ENCODE measurements around the gene RNF123.

Gene RNF123

DNA sequence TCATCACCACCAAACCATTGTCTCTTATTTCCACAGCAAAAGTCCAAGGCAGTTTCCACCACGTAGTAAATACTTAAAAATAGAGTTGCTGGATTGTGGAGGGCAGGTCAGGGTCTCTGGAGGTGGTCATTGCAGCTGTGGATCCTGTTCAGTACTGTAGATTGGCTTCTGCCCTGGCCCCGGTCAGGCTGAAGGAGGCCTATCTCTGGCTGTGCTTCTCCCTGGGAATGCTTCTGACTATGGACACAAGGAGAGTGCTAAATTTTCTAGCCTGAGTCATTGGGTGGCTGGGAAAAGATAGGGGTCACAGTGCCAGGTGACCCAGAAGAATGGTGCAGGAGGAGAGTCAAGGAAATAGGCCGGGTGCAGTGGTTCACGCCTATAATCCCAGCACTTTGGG is 60.7 kb downstream of the RNF123 start:
- DNase-seq (ENCODE audit: low read depth in 2 of 2): no peak

DNA sequence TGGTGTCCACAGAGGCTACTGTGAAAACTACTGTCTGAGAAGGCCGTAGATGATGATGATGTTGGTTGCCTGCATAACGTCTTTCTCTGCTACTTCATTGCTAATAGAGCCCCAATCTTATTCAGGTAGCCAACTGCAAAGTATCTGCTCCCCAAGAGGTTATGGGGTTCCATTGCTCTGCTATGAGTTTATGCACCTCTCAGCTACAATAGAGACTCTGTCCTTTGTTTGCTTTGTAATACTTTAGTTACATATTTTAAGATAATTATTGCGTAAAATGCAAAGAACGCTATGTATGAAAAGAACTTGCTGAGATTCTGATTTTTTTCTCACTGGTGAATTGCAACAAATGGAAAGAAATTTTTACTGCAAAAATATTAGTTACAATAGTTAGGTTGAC is 62.1 kb downstream of the RNF123 start:
- no peak for DNase-seq (ENCODE audit: low read depth in 2 of 2)

DNA sequence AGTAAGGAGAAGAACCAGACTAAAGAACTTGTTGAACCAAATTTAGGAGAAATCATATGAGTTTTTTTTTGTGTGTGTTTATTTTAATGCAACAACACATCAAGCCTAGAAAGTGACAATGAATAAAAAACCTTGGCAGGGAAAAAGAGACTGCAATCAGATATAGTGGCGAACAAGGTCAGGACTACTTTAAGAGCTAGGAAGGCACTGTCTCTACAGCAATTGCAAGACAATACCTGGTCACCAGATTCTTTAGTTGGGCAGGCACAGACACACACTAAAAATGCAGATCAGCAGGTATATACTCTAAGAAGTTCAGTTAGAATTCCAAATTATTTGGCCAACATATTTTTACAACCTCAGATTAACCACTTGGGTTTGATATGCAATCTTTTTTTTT is 65.2 kb downstream of the RNF123 start:
- no peak for DNase-seq (ENCODE audit: low read depth in 2 of 2)

DNA sequence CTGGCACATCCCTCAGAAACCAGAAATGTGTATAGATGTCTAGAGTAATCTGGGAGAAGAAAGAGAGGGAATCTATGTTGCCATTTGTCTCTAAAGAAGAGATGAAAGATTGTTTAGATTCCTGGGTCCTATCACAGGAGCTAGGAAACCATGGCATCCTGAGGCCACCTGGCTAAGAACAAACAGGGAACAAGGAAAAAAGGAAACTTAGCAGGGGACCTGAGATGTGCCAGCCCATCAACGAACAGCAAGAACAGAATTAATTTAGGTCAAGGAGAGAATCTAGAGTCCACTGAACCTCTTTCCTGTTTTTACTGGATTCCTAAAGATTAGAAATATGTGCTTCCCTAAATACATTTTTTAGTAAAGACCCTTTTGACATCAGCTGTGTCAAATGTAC is 66.7 kb downstream of the RNF123 start:
- DNase-seq (ENCODE audit: low read depth in 2 of 2): no peak

DNA sequence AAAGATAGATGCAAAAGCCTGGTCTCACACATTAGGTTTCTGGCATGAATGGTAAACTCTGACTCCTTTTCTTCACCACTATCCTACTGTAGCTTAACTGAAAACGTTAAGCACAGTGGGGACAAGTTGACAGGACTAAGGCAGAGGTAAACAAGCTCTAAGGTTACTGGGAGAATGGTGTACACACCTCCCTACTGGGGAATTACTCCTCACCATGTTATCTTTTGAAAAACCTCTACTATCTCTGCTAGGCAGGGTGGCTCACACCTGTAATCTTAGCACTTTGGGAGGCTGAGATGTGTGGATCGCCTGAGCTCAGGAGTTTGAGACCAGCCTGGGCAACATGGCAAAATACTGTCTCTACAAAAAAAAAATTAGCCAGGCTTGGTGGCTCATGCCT is 67.8 kb downstream of the RNF123 start:
- no peak for DNase-seq (ENCODE audit: low read depth in 2 of 2)

DNA sequence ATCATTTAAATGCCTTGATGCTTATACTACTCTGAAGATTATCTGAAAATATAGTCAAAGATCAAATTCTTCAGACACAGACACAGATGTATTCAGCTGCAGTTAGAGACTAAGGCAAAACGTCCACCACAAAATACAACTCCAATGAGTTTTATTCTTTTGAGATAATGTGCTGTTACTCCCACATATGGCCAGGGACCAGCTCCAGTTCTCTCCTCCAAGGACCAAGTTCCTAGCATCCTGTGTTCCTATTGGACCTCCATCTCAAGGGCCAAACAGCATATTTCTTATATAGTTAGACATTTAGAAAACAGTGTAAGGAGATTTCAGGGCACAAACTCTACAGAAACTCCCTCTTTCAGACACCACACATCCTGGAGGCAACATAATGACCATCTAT is 69.9 kb downstream of the RNF123 start:
- no peak for DNase-seq (ENCODE audit: low read depth in 2 of 2)

DNA sequence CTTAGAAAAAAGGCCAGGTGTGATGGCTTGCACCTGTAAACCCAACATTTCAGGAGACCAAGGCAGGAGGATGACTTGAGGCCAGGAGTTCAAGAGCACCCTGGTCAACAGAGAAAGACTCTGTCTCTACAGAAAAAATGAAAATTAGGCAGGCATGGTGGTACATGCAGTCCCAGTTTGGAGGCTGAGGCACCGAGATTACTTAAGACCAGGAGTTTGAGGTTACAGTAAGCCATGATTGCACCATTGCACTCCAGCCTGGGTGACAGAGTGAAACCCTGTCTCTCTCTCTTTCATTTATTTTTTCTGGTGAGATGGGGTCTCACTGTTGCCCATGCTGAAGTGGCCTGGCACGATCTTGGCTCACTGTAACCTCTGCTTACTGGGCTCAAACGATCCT is 72.3 kb downstream of the RNF123 start:
- DNase-seq (ENCODE audit: low read depth in 2 of 2): no peak

DNA sequence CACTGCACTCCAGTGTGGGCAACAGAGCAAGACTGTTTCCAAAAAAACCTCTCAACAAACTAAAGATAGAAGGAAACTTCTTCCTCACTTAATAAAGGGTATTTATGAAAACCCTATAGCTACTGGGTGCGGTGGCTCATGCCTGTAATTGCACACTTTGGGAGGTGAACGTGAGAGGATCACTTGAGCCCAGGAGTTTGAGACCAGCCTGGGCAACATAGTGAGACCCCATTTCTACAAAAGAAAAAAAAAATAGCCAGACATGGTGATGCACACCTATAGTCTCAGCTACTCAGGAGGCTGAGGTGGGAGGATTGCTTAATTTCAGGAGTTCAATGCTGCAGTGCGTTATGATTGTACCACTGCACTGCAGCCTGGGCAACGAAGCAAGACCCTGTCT is 74.6 kb downstream of the RNF123 start:
- no peak for DNase-seq (ENCODE audit: low read depth in 2 of 2)

DNA sequence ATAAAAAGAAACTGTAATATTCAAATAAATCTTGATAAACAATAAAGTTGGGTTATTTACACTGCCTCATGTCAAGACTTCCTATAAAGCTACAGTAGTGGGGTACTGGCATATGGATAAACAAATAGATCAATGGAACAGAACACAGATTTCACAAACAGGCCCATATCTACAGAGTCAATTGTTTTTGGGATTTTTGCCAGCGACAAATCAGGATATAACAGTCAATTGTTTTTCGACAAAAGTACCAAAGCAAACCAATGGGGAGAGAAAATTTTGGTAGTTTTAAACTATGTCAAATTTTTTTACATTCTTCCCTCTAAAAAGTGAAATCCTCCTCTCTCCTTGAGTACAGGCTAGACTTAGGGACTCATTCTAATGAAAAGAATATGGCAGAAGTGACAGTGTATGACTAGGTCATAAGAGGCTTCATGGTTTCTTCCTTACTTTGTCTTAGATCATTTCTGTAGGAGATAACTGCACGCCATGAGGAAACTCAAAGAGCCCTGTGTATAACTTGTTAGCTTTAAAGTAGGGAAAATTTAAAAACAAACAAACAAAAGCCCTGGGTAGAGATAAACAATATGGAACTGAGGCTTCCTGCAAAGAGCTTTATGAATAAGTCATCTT is 80.0 kb downstream of the RNF123 start:
- no peak for DNase-seq (ENCODE audit: low read depth in 2 of 2)

DNA sequence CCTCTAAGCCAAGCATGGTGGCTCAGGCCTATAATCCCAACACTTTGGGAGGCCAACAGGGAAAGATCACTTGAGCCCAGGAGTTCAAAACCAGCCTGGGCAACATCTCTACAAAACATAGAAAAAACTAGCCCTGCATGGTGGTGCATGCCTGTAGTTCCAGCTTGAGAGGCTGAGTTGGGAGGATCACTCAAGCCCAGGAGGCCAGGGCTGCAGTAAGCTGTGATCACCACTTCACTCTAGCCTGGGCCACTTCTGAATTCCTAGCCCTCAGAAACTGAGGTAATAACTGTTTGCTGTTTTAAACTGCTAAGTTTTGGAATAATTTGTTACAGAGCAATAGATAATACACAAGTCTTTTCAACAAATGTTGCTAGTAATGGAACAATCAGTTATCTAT is 80.6 kb downstream of the RNF123 start:
- DNase-seq (ENCODE audit: low read depth in 2 of 2): no peak
